ENCODE measurements around the gene LOXL1.
A peak's percentile ranks its signal among the peaks of the same experiment; 100 is the strongest.
"Not testable (repeated sequence)": the region's sequence is repeated elsewhere in the genome, so short reads cannot be mapped to it uniquely, and the experiment has no call there.

Gene LOXL1

GRCh38 chr15:73952913-73953750 lies 26.9 kb downstream of the LOXL1 start:
- DNase-seq (ENCODE audit: low spot score), result no peak

GRCh38 chr15:73954188-73955145 lies 28.2 kb downstream of the LOXL1 start:
- DNase-seq (ENCODE audit: low spot score), result no peak

DNA sequence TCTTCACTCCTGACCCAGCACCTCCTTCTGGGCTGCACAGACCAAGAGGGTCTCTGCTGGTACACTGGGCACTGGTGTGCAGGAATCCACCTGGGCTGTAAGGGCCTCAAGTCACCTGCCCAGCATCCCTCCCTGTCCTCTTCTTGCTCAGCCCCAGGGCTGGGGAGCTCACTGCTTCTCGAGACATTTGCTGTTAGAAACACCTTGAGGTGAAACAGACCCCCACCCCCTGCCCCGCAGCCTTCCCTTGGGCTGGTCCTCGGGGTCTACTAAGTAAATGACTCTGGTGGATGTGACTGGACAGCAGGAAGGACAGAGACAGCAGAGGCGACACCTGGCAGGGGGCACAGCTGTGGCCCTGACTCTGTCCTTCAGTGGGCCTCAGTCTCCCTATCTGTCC lies 29.1 kb downstream of the LOXL1 start:
- DNase-seq (ENCODE audit: low spot score), result no peak

DNA sequence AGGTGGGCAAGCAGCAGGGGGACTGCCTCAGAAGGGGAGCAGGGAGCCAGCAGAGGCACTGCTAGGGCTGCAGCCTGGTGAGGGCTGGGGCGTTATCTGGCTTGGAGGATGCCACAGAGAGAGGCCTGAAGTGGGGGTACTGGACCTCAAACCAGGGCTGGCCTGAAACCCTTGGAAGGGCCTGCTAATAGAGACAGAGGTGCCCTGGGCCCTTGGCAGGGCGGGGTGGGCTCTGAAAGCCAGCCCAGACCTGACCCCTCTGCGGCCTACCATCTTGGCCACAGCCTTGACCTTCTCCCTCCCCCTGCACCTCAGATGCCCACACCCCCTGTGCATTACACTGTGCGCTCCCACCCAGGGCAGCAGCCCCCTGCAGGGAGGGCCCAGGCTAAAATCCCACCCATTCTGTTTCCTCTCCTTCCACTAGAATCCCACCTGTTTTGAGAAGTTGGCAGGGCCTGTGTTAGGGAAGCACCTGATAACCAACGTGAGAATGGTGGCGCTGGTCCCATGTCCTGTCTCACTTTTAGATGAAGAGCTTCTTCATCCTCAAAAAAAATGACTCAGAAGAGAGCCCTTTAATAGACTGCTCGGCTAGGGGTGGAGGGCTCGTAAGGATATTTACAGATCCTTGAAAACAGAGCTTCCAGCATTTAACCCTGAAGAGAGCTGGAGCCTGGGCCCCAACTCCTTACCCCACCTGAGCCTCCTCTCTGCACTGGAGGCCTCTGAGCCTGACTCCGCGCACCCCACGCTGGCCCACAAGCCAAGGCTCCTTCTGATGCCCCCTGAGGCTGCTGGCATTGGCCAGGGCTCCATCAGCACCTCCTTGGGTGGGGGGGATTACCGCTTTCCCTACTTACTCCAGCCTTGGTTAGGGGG lies 29.8 kb downstream of the LOXL1 start:
- DNase-seq (ENCODE audit: low spot score), result no peak

GRCh38 chr15:73956743-73957135 lies 30.5 kb downstream of the LOXL1 start:
- DNase-seq (ENCODE audit: low spot score), result no peak

- DNase-seq (ENCODE audit: low spot score), result no peak
These were observed 31.0 kb downstream of the LOXL1 start for GRCh38 chr15:73957276-73957675.

DNA sequence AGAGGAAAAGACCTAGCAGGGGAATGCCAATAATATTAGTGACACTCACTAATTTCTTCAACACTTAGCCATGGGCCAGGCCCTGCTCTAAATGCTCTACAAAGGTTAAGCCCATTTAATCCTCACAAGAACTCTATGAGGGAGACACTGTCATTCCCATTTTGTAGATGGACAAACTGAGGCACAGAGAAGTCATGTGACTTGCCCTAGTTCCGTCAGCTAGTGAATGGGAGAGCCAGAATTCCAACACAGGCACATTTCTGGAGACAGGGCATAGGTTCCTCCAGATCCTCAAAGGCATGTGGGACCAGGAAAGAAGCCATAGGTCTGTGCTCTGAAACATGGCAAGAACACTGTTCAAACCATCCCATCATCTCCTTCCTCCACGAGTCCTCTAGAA lies 31.5 kb downstream of the LOXL1 start:
- DNase-seq (ENCODE audit: low spot score), result no peak

DNA sequence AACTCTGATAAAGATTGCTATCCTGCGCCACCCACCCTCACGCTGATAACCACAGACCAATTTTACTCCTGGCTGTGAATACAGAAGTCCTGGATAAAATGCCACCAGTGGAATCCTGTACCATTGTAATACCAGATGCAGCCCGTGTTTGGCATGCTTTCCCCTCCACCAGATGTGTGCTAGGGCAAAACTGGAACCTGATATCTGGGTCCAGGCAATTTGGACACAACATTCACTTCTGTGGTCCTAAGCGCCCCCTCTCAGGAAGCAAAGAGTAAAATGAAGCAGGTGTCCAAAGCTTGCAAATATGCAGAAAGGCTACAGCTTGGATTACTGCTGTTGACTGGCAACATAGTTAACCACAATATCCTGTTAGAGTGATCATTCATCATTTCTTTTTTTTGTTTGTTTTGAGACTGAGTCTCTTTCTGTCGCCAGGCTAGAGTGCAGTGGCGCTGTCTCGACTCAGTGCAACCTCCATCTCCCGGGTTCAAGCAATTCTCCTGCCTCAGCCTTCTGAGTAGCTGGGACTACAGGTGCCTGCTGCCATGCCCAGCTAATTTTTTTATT lies 32.8 kb downstream of the LOXL1 start:
- no peak for DNase-seq (ENCODE audit: low spot score)

GRCh38 chr15:73959801-73960200 lies 33.5 kb downstream of the LOXL1 start:
- no peak for DNase-seq (ENCODE audit: low spot score)

DNA sequence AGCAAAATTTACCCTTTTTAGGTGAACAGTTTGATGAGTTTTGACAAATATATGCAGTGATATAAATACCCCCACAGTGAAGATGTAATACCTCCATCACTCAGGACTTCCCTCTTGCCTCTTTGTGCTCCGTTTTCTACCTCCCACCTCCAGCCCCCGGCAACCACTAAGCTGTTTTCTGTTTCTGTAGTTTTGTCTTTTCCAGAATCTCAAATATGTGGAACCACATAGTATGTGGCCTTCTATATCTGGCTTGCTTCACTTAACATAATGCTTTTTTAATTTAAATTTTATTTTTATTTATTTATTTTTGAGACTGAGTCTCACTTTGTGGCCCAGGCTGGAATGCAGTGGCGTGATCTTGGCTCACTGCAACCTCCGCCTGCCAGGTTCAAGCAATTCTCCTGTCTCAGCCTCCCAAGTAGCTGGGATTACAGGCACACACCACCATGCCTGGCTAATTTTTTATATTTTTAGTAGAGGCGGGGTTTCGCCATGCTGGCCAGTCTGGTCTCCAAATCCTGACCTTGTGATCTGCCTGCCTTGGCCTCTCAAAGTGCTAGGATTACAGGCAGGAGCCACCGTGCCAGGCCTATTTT lies 34.3 kb downstream of the LOXL1 start:
- DNase-seq (ENCODE audit: low spot score), result not testable (repeated sequence)

DNA sequence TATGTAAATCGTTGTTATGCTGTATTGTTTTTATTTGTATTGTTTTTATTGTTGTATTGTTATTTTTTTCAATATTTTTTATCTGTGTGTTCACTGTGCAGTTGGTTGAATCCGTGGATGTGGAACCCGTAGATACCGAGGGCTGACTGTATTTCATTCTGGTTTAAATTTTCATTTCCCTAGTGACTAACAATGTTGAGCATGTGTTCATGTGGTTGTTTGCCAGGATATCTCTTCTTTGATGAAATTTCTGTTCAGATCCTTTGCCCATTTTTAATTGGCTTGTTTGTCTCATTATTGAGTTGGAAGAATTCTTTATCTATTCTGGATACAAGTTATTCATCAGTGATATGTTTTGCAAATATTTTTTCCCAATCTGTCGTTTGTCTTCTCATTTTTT lies 36.2 kb downstream of the LOXL1 start:
- DNase-seq (ENCODE audit: low spot score), result no peak

DNA sequence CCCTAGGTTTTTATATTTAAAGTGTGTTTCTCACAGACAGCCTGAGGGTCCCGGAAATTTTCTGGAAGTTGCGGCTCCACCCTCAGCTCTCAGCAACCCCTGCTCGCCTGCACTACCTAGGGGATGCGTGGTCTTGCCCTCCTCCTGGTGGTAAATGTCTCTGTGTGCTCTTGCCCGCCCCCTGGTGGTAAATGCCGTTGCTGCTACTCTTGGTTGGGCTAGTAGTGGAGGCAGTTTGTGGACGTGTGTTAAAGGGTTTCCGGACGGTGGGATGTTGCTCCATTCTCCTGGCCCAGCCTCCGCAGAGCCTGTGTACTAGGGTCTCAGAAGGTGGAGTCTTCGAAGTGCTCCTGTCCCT lies 38.5 kb downstream of the LOXL1 start:
- DNase-seq (ENCODE audit: low spot score), result peak; percentile 90

- DNase-seq (ENCODE audit: low spot score), result no peak
These were observed 39.0 kb downstream of the LOXL1 start for GRCh38 chr15:73965094-73965757.

DNA sequence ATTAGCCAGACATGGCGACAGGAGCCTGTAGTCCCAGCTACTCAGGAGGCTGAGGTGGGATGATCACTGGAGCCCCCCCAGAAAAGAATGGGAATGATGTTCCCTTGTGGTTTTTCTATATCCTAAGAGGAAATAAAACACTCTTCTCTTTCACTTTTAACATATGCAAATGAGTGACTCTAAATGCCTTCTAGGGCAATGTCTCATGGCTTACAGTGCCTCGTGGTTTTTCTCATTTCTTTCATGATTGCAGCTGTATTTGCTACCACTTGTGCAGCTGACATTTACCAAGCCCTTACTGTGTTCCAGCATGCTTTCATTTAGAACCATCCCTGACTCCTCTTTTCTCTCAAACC lies 39.5 kb downstream of the LOXL1 start:
- no peak for DNase-seq (ENCODE audit: low spot score)

- DNase-seq (ENCODE audit: low spot score), result no peak
These were observed 42.2 kb downstream of the LOXL1 start for GRCh38 chr15:73968461-73968860.

- DNase-seq (ENCODE audit: low spot score), result no peak
These were observed 43.0 kb downstream of the LOXL1 start for GRCh38 chr15:73969151-73969759.

- DNase-seq (ENCODE audit: low spot score), result peak; percentile 93
These were observed 46.9 kb downstream of the LOXL1 start for GRCh38 chr15:73972984-73973682.

- DNase-seq (ENCODE audit: low spot score), result not testable (repeated sequence)
These were observed 47.5 kb downstream of the LOXL1 start for GRCh38 chr15:73973683-73974200.

- not testable (repeated sequence) for DNase-seq (ENCODE audit: low spot score)
These were observed 49.3 kb downstream of the LOXL1 start for GRCh38 chr15:73975440-73976125.

Measured in HuH-7.5 (cell line).